Trophoblast cell (in vitro differentiated cells and primary cell): ENCODE results near the gene FAM83C.

Experiments used
- DNase-seq, 2 donors: peaks; one replicate each; pipeline ENCODE4 v3.0.0-alpha.2; 2016
- H2AFZ ChIP-seq: 2 replicates; pipeline ENCODE4 v1.6.1; 2013; ENCODE audit warnings: low read length, moderate library complexity, mild to moderate bottlenecking; ENCODE audit not compliant: insufficient read depth, poor library complexity
- H2AK5ac ChIP-seq: 2 replicates; pipeline ENCODE4 v1.6.1; 2013; ENCODE audit warnings: mild to moderate bottlenecking, low read length
- H2BK120ac ChIP-seq: 2 replicates; pipeline ENCODE4 v1.6.1; 2013; ENCODE audit warnings: low read length, mild to moderate bottlenecking, moderate library complexity; ENCODE audit not compliant: insufficient read depth, poor library complexity
- H2BK12ac ChIP-seq: 2 replicates; pipeline ENCODE4 v1.6.1; 2013; ENCODE audit warnings: mild to moderate bottlenecking, low read length, moderate library complexity
- H2BK5ac ChIP-seq: 2 replicates; pipeline ENCODE4 v1.6.1; 2013; ENCODE audit warnings: low read length, low read depth, moderate library complexity, mild to moderate bottlenecking; ENCODE audit not compliant: poor library complexity
- H3K14ac ChIP-seq: 2 replicates; pipeline ENCODE4 v1.6.1; 2013; ENCODE audit warnings: mild to moderate bottlenecking, low read length
- H3K18ac ChIP-seq: 2 replicates; pipeline ENCODE4 v1.6.1; 2013; ENCODE audit warnings: mild to moderate bottlenecking, low read length
- H3K23ac ChIP-seq: 2 replicates; pipeline ENCODE4 v1.6.1; 2013; ENCODE audit warnings: low read length
- H3K27ac ChIP-seq: 2 replicates; pipeline ENCODE4 v1.5.1; 2013; ENCODE audit warnings: low read depth, mild to moderate bottlenecking, inconsistent platforms, low read length, moderate library complexity
- H3K27me3 ChIP-seq: 2 replicates; pipeline ENCODE4 v1.6.1; 2013; ENCODE audit warnings: inconsistent platforms, mild to moderate bottlenecking, low read length, moderate library complexity; ENCODE audit not compliant: insufficient read depth
- H3K36me3 ChIP-seq, 2 experiments: 1 replicate in 1 of 2; 2 replicates in 1 of 2; pipeline ENCODE4 v1.6.1; 2013; ENCODE audit warnings: low read length in 2 of 2, mild to moderate bottlenecking in 2 of 2, moderate library complexity in 1 of 2; ENCODE audit not compliant: insufficient read depth in 2 of 2, control insufficient read depth in 1 of 2
- H3K4ac ChIP-seq: 2 replicates; pipeline ENCODE4 v1.6.1; 2013; ENCODE audit warnings: low read depth, mild to moderate bottlenecking, low read length, moderate library complexity
- H3K4me1 ChIP-seq, 2 experiments: 1 replicate in 1 of 2; 2 replicates in 1 of 2; pipeline ENCODE4 v1.6.1; 2013; ENCODE audit warnings: low read length in 2 of 2, mild to moderate bottlenecking in 2 of 2, moderate library complexity in 1 of 2; ENCODE audit not compliant: insufficient read depth in 2 of 2, control insufficient read depth in 1 of 2
- H3K4me2 ChIP-seq: 2 replicates; pipeline ENCODE4 v1.6.1; 2013; ENCODE audit warnings: inconsistent platforms, mild to moderate bottlenecking, low read length, moderate library complexity
- H3K4me3 ChIP-seq: 2 replicates; pipeline ENCODE4 v1.5.1; 2013; ENCODE audit warnings: mild to moderate bottlenecking, low read depth, low read length, inconsistent platforms
- H3K79me1 ChIP-seq: one replicate; pipeline ENCODE4 v1.6.1; 2013; ENCODE audit warnings: low read length
- H3K79me2 ChIP-seq: 2 replicates; pipeline ENCODE4 v1.6.1; 2013; ENCODE audit warnings: low read length, mild to moderate bottlenecking; ENCODE audit not compliant: control insufficient read depth, insufficient read depth, poor library complexity
- H3K9ac ChIP-seq: 2 replicates; pipeline ENCODE4 v1.6.1; 2013; ENCODE audit warnings: mild to moderate bottlenecking, low read length
- H3K9me3 ChIP-seq: 2 replicates; pipeline ENCODE4 v1.6.1; 2013; ENCODE audit warnings: low read depth, mild to moderate bottlenecking, control low read depth, inconsistent platforms, low read length; ENCODE audit not compliant: insufficient read depth
- H4K12ac ChIP-seq: 2 replicates; pipeline ENCODE4 v1.6.1; 2013; ENCODE audit warnings: low read depth, mild to moderate bottlenecking, low read length, moderate library complexity
- H4K8ac ChIP-seq: 2 replicates; pipeline ENCODE4 v1.6.1; 2013; ENCODE audit warnings: low read depth, mild to moderate bottlenecking, low read length, moderate library complexity
- H4K91ac ChIP-seq: one replicate; pipeline ENCODE4 v1.6.1; 2013; ENCODE audit warnings: low read depth, mild to moderate bottlenecking, low read length, moderate library complexity
- WGBS: extraction: QIAGEN DNeasy Blood & Tissue Kit; methylation state at CpG from one replicate; pipeline ENCODE4 v1.1.7; 2013; ENCODE audit warnings: missing lambda C conversion rate; ENCODE audit not compliant: insufficient read length, insufficient coverage; ENCODE audit errors: extremely low coverage; 5-methylcytosine and 5-hydroxymethylcytosine counted together

FAM83C gene

DNA sequence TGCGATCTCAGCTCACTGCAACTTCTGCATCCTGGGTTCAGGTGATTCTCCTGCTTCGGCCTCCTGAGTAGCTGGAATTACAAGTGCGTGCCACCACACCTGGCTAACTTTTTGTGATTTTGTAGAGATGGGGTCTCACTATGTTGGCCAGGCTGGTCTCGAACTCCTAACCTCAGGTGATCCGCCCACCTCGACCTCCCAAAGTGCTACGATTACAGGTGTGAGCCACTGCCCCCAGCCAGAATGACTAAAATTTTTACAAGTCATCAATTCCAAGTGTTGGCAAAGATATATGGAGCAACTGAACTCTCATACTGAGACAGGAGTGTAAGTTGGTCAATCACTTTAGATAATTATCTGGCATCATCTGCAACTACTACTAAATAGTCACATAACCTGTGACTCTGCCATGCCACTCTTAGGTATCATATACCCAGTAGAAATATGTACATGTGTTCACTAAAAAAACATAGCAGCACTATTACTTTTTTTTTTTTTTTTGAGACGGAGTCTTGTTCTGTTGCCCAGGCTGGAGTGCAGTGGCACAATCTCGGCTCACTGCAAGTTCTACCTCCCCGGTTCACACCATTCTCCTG, 10.6 kb downstream of the FAM83C start:
- Histone ChIP-seq H3K9ac (no peak overlapping the region), H4K8ac (no peak overlapping the region), H2AK5ac (no peak overlapping the region), H3K36me3 (peaks cover 35 to 36% of the 10 kb centered on the region in 2 experiments), H3K9me3 (peaks cover 2% of the 10 kb centered on the region), H3K79me2 (peaks cover 20% of the 10 kb centered on the region), H3K27ac (no peak overlapping the region), H4K91ac (no peak overlapping the region), H3K27me3 (no peaks in the 10 kb centered on the region), H4K12ac (no peak overlapping the region), H3K79me1 (peaks cover 19% of the 10 kb centered on the region), H3K4ac (no peak overlapping the region), H3K4me3 (no peak overlapping the region), H3K14ac (no peak overlapping the region), H3K23ac (no peak overlapping the region), H2BK5ac (no peak overlapping the region), H3K4me1 (peaks cover 10 to 15% of the 10 kb centered on the region in 2 experiments), H2BK120ac (no peak overlapping the region), H2BK12ac (no peak overlapping the region), H2AFZ (no peak overlapping the region), H3K18ac (no peak overlapping the region), H3K4me2 (no peak overlapping the region)
- WGBS = no CpG with 5 or more reads among the region's 10 CpGs
- no peak for DNase-seq

DNA sequence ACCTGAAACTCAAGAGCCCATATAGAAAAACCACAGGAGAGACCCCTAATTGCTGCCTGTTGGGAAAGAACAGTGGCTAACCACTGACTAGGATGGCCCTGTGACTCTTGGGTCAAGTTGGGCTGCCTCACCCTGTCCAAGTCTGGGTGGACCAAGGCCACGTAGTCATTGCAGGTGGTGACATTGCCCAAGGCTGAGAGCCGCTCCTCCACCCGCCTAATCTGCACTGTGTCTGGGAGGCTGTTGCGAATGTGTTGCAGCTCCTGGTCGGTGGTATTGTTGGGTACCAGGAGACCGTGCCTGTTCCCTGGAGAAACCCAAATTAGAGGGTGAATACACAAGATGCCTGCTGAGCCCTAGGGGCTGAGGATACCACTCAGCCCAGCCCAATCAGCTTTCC, 11.7 kb downstream of the FAM83C start:
- H2AK5ac ChIP-seq = no peak overlapping the region
- H3K9me3 ChIP-seq = peaks cover 2% of the 10 kb centered on the region
- no peak overlapping the region for H2BK12ac ChIP-seq
- H4K12ac ChIP-seq = no peak overlapping the region
- H4K8ac ChIP-seq = no peak overlapping the region
- no peaks in the 10 kb centered on the region for H3K27me3 ChIP-seq
- H3K79me2 ChIP-seq = peaks cover 20% of the 10 kb centered on the region
- peaks cover 45 to 46% of the 10 kb centered on the region in 2 experiments for H3K36me3 ChIP-seq
- no peak overlapping the region for H3K18ac ChIP-seq
- no peak overlapping the region for H3K9ac ChIP-seq
- no peak overlapping the region for H3K4ac ChIP-seq
- H2BK5ac ChIP-seq = no peak overlapping the region
- WGBS = no CpG with 5 or more reads among the region's 6 CpGs
- no peak overlapping the region for H3K23ac ChIP-seq
- H3K4me2 ChIP-seq = no peak overlapping the region
- H3K27ac ChIP-seq = no peak overlapping the region
- no peak overlapping the region for H2AFZ ChIP-seq
- DNase-seq = no peak
- H3K4me1 ChIP-seq = peaks cover 14 to 18% of the 10 kb centered on the region in 2 experiments
- no peak overlapping the region for H3K4me3 ChIP-seq
- peaks cover 19% of the 10 kb centered on the region for H3K79me1 ChIP-seq
- no peak overlapping the region for H4K91ac ChIP-seq
- no peak overlapping the region for H2BK120ac ChIP-seq
- H3K14ac ChIP-seq = no peak overlapping the region

DNA sequence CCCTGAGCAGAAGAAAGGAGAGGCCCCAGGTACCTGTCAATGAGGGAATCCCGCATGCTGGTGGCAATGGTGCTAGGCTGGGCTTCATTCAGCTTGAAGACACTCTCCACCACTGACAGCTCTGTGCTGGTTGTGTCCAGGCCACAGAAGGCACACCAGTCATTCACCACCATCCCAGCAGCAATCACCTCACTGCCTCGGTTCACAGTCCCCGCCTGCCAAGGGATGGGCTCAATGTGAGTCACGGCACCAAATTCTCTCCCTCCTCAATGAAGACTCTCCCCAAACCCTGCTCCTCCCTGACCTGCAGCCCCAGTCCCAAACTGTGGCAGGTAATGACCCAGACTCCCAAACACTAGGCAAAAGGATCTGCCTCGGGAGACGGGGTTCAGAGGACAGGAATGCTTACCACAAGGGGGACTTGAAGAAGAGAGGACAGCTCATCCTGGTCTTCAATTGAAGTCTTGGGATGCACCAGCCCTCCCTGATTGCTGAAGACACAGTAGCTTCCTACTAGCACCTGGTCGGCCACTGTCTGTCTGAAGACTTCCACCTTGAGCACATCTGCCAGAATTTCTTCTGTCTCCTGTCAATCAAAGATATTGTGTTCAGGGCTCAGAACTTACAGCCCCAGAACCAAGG, 12.6 kb downstream of the FAM83C start:
- Histone ChIP-seq H2BK120ac (no peak overlapping the region), H2BK12ac (no peak overlapping the region), H3K23ac (no peak overlapping the region), H3K4me1 (peaks cover 10 to 14% of the 10 kb centered on the region in 2 experiments), H3K4me2 (no peak overlapping the region), H3K79me1 (peaks cover 16% of the 10 kb centered on the region), H4K8ac (no peak overlapping the region), H3K9me3 (peaks cover 2% of the 10 kb centered on the region), H2AFZ (no peak overlapping the region), H4K91ac (no peak overlapping the region), H3K4me3 (no peak overlapping the region), H3K27me3 (no peaks in the 10 kb centered on the region), H3K27ac (no peak overlapping the region), H3K36me3 (peaks cover 48 to 49% of the 10 kb centered on the region in 2 experiments), H4K12ac (no peak overlapping the region), H3K79me2 (peaks cover 17% of the 10 kb centered on the region), H2BK5ac (no peak overlapping the region), H2AK5ac (no peak overlapping the region), H3K9ac (no peak overlapping the region), H3K4ac (no peak overlapping the region), H3K18ac (no peak overlapping the region), H3K14ac (no peak overlapping the region)
- peak in 1 of 2 donors; percentile 21 for DNase-seq
- no CpG with 5 or more reads among the region's 7 CpGs for WGBS

DNA sequence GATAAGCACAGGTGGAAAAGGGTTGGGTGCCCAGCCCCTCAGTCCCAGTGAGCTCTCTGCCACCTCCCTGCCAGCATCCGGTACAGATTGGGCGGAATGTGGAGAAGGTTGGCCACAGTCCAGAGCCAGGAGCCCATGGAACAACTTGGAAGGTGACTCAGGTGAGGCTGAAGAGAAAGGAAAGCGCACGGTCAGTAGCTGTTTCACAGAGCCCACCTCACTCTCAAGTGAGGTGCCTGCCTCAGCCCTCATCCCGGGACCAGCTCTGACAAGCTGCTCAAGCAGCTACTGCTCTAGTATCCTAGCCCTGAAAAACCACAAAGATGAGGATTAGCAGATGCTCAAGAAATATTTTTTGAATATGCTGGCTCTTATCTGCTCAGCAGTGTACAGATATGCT, 13.2 kb downstream of the FAM83C start:
- Histone ChIP-seq H3K27ac (no peak overlapping the region), H3K4me2 (no peak overlapping the region), H2AFZ (no peak overlapping the region), H3K23ac (no peak overlapping the region), H3K79me2 (peaks cover 14% of the 10 kb centered on the region), H3K4me1 (peaks cover 10 to 14% of the 10 kb centered on the region in 2 experiments), H3K36me3 (peaks cover 49 to 52% of the 10 kb centered on the region in 2 experiments), H4K8ac (no peak overlapping the region), H3K79me1 (peaks cover 11% of the 10 kb centered on the region), H4K91ac (no peak overlapping the region), H2BK120ac (no peak overlapping the region), H2BK12ac (no peak overlapping the region), H3K9me3 (peaks cover 2% of the 10 kb centered on the region), H3K18ac (no peak overlapping the region), H4K12ac (no peak overlapping the region), H3K4me3 (no peak overlapping the region), H2AK5ac (no peak overlapping the region), H3K9ac (no peak overlapping the region), H3K14ac (no peak overlapping the region), H2BK5ac (no peak overlapping the region), H3K4ac (no peak overlapping the region), H3K27me3 (no peaks in the 10 kb centered on the region)
- peak; percentile 20 to 33 for DNase-seq
- no CpG with 5 or more reads among the region's 5 CpGs for WGBS
